Bone marrow (tissue), 2 donors: ENCODE results near the gene TSPEAR.
"Not testable (repeated sequence)": the region's sequence is repeated elsewhere in the genome, so short reads cannot be mapped to it uniquely, and the experiment has no call there.

Experiments used
- DNase-seq, 2 donors: peaks; one replicate each; lab custom pipeline; 2025; lab: John Stamatoyannopoulos, UW

The TSPEAR gene

DNA sequence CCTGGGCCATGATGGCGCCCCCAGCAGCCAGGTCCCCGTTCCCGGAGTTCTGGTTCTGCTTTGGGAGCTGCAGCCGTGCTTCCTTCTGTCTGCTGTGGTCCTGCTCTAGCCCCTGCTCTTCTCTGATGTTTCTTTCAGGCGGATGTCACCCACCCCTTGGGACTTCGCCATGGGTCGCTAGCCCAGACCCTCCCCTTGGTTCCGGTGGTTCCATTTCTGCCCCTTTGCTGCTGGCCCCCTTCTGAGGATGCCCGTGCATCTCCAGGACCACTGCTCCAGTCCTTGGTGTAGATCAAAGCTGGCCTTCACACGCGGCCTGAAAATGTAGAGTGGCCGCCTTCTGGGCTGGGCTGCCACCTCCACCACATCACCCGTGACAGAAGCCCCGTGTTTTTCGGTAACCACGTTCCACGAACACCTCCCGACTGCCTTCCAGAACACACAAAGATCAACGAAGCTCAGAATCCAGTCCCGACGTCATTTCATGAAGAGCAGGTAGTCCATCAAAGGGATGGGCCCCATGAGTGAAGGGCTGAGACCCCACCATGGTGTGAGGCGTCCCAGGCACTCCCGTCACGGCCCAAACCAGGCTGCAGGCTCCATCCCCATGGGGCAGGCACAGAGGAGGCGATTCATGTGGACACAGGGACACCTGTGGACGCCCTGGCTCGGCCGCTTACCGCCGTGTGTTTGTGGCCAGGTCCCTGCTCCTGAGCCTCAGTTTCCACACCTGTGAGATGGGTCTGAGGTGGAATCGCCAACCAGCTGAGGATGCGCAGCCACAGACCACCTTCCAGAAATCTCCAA is 195.8 kb downstream of the TSPEAR start:
- no peak for DNase-seq

DNA sequence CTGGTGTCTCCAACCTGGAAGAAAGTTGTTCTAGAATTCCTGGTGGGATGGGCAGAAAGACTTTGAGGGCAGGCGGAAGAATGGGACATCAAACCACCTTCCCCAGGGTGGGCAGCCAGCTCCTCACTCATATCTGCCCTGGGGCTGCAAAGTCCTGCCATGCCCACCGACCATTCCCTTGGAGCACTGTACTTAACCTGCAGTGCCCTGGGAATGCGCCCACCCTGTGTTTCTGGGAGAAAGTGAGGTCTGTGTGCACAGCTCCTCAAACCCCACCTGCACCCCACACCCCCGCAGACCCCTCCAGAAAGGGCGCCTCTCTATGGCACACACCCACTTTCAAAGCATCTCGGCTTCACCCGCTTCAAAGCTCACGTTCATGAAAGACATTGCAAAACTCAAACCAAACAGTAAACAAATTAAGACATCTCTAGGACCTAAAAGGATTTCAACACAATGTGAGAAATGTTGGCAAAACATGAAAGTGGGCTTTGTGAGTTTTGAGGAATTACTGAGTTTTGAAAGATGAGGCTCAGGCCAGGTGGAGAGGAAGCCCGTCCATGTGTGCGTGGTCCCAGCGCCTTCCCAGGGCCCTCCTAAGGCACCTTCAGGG is 196.5 kb downstream of the TSPEAR start:
- DNase-seq, result no peak

DNA sequence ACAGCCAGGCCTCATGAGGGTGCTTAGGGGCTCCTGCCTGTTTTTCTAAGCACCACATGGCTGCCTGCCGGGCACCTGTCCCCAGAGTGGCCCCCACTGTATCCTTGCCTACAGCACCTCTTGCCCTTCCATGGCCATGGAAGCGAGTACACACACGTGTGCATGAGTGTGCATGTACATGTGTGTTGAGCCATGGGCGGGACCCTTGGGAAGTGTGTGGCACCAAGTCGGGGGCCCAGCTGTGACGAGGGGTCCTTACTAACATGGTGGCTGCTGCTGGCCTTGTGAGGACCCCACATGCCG is 197.2 kb downstream of the TSPEAR start:
- DNase-seq, result no peak

DNA sequence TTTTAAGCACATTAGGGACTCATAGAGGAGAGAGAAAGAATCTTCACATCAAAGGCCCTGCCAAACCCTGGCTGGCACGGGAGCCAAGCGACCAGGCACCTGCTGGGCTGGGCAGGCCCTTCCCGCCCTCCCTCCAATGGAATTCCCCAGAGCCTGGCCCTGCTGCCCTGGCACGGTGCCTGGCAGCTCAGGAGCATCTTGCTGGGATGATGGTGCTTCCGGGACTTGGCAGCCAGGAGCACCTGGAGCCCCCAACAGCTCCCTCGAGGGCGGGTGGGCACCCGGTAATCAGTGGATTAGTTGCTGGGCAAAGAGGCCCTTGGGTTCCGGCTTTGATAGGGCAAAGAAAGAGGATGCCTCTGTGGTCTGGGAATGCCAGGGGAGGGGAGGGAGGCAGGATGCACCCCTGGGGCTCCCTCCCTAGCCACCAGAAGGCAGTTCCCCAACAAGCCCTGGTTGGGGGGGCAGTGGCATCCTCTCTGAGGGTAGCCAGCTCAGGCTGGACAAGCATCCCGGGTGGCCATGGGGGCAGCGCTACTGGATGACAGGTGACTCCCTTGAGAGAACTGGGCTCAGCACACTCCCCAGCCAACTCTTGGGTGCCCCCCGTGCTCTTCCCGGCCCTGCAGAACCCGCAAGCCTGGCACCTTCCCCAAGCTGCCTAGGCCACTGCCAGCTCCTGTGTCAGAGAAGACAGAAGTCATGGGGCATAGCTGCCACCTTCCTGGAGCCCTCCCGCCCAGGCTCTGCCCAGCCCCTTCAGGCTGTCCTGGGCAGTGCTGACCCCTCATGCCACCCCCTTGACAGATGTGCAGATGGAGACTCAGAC is 197.8 kb downstream of the TSPEAR start:
- no peak for DNase-seq

DNA sequence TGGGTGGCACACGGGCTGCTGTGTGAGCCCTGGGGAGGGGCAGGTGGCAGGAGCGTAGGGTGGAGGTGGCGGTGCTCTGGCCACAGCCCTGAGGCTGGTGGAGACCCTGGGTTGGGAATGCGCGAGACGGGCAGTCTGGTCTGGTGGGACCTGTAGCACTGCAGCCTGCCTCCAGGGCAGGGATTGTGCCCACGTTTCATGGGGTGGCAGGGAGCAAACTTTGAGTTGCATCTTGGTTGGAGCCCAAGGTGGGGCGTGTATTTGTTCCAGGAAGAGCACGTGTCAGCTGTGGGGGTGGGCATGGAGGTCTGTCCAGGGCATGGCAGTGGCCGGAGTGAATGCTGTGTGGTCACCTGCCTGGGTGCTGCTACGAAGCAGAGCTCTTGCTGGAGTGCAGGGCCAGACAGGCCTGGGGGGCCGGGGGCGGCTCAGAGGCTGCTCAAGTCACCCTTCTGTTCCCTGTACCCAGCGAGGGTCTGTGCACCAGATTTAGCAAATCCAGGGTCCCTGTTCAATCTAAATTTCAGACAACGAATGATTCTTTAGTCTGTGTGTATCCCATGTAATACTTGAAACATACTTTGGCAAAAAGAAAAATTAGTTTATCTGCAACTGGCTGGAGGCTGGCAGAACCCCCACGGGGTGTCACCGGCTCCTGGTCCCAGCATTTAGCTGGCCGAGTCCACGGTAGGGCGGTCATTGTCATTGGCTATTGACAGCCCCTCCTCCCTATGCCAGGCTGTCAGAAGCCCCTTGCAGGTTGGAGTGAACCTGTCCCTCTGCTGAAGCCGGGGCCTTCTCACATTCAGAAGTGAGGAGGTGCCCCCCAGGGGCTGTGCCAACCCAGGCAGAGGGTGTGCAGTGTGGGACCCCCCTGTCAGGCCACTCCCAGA is 198.6 kb downstream of the TSPEAR start:
- no peak for DNase-seq

DNA sequence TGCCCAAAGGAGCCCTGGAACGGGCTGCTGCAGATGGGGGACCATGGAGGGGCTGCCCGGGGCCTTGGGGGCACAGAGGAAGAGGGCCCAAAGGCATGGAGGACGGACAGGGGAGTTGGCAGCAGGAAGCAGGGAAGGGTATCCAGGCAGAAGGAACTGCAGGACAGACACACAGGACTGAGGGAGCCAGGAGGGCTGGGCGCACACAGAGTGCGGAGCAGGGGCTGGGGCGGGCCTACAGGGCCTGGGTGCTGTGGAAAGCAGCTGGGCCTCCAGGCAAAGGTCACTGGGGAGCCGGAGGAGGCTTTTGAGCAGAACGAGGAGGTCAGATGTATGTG is 199.5 kb downstream of the TSPEAR start:
- DNase-seq, result no peak

DNA sequence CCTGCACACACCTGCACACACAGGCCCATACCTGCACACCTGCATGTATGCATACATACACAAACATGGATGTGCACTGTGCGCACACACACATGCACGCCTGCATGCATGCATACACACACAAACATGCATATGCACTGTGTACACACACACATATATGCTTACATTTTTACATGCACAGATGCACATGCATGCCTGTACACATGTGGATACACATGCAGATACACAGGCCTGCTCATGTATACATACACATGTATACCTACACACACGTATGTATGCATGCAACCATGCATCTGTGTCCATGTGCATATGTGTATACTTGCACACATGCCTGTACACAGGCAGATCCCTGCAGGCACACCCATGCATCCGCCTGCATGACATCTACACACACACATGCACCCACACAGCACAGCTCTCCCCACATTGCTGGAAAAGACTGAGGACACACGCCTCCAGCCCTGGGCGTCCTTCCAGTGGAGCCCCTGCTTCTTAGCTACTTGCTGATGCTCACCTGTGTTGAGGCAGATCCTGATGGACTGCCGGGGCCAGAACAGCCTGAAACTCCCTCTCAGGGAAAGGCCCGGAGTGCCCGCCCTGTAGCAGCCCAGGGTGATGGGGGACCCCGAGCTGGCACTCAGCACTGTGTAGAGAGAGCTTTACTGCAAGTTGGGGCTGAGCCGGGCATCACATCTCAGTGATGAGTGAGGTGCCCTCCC is 200.0 kb downstream of the TSPEAR start:
- DNase-seq, result no peak

DNA sequence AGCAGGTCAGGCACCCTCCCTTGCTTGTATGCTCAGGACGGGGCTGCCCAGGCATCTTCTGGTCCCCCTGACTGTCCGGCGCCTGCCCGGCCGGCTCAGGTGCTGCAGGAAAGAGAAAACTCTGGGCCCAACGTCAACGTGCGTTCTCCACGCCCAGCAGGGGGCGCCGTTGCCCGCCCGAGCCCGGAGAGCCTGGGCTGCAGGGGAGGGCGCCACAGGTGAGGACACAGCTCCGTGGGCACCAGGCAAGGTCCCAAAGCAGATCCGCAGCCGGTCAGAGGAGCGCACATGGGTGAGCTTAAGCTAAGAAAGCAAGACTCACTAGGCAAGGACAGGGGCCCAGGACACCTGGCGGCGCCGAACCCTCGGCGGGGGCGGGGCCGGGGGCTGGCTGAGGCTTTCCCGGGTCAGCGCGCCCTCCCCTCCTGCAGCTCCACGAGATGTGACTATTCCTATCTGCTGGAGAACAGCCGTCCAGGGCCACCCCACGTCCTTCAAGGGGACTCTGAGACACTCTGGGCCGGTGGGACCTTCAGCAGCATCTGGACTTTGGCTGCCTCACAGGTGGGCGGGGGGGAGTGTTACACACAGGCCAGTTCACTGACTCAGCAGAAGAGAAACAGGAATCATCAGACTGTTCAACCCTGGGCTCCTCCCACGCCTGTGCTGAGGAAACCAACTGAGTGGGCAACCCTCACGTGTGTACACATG is 200.7 kb downstream of the TSPEAR start:
- peak; percentile 6 to 54 for DNase-seq

DNA sequence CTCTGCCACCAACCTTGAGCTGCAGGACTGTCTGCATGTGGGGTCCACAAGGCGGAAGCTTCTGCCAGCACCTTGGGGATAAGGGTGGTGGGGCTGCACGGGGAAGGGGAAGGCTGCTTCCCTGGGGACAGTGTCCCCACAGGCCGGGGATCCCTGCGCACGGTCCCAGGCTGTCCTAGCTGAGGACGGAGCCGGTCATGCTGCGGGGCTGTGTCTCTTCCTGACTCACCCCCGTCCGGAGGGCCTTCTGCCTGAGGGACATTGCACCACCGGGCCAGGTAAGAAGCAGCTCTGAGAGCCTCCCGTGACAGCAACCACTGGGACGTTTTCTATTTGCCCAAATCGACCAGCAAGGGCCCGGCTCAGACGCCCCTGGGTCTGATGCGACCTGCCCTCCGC is 201.3 kb downstream of the TSPEAR start:
- DNase-seq, result no peak

DNA sequence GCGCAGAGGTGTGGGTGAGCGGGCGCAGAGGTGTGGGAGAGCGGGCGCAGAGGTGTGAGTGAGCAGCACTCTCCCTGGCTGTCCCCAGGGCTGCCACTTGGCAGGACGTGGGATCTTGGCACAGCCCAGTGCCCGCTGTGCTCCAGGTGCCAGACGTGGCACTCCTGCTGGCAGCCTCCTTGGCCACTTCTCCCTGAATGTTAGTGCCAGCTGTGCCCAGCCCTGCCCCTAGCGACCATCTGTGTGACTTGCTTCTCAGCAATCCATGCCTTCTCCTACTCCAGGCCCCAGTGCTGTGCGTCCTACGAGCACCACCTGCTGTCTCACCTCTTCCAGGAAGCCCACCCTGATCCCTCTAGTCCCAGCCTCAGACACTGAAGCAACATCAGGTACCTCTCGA is 201.8 kb downstream of the TSPEAR start:
- DNase-seq, result peak in 1 of 2 donors; percentile 36

DNA sequence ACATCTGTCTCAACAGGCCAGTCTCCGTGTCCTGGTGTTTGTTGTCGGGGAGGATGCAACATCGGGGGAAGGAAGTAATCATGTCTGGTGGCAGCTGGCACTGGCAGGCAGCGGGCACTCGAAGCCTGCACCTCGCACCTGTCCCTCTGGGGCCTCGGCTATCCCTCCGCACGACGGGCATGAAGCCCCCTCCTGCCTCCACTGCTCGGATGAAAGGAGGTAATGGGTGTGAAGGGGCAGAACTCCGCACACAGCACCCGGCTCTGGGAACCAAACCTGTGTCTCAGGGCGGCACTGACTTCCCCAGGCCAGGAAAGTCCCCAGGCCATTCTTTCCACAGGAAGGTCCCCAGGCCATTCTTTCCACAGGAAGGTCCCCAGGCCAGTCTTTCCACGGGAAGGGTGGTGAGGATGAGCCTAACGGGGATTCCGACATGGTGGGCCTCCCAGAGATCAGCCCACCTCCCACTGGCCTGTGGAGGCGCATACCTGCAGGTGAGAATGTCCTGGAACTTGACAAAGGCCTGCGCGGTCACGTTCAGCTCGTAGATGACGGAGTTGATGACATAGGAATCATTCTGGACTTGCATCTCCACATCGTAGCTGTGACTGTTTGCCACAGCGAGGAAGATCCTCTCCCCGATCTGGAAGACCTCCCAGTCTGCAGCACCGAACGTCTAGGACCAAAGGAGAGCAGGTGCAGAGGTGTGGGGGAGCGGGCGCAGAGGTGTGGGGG is 202.5 kb downstream of the TSPEAR start:
- DNase-seq, result no peak

DNA sequence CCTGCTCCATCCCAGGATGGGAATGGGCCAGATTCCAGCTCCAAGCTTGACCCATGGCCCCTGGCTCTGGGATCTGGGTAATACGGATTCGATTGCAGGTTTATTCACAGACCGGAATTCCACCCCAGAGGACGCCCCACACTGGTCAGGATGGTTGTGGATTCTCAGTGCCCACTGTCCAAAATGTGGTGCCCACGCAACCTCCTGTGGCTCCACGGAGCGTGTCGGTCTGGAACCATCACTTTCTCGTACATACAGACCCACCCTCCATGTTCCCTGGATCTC is 203.0 kb downstream of the TSPEAR start:
- DNase-seq, result no peak

DNA sequence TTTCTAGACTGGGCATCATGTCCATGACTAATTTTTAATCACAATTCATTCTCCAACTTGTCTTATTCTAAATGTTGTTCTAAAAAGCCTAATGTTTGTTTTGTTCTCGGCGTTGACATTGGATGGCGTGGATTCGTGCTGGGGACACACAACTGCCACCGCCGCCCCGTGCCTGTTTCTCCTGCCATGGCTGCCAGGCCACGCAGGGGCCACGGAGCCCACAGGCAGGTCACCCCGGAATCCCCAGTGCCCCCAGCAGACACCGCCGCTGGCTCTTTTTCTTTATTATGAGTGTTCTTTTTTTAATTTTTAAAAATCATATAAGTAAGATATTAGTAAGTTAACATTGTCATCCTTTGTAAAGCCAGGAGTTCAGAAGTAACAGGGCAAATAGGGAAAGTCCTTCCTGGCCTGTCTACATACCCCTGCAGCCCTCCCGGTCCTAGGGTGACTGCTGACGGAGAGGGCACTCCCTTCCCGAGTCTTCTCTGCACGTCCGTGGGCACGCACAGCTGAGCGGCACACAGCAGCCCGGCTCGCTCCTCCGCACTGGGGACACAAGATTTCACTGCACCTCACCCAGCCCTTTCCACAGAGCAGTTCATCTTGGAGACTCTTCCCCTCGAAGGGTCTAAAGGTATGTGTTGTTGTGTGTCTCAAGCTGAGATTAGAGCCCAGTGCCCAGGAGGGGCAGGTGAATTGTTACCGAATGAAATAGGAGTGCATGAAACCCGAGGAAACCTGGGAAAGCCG is 203.5 kb downstream of the TSPEAR start:
- DNase-seq, result no peak

DNA sequence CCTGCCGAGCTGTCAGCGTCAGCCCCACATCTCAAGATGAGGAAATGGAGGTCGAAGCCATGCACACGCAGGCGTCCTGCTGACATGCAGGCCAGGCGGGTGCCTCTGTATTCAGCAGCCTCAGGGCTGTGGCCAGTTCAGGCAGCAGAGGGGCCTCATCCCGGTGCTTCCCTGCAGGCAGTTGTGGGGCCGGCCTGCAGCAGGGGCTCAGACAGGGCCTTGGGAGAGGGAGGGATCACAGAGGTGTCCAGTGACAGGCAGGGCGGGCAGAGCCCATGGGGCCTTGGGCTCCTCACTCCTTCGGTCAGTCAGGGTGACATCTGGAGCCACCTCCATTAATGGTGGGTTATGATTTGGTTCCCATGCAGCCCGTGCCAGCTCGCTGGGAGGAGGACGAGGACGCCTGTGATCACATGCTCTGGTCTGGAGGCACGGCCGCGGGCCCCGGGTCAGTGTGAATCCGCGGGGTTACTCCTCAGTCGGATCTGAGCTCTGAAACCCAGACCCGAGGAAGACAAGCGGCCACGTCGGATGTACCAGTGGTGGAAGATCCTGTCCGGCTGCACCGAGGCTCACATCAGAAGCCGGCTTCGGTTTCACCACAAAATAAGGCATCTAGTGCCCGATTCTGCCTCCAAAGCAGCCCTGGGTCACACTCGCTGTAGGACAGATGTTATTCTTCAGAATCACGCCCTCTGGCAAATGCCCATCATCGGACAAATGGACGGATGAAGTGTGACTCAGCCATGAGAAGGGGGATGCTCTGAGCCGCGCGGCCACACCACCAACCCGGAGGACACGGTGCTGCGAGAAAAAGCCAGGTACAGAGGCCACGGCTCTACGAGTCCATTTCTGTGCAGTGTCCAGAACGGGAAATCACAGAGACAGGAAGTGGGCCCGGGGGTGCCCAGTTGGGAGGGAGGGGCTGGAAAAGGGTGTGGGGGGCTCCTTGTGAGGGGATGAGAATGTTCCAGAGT is 204.8 kb downstream of the TSPEAR start:
- DNase-seq, result no peak

DNA sequence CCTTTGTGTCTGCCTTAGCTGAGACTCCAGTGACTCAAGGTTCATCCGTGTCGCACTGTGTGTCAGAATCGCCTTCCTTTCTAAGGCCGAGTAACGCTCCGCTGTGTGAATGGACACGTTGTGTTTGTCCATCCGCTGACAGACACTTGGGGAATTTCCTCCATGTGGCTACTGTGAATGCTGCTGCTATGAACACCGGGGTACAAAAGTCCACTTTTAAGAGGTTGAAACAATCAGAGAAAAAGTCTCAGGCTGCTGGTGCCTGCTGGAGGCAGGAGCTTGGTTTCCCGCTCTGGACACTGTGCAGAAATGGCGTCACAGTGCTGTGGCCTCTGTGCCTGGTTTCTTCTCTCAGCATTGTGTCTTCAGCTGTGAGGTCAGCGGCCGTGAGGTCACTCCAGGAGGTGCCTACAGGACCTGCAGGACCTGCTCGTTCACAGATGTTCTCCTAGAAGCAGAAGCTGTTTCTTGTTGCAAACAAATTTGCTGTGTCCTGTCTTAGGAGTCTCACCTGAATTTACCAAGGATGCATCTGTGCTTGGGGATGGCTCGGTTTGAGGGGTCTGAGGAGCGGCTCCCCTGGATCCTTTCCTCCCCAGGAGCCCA is 205.6 kb downstream of the TSPEAR start:
- DNase-seq, result no peak

DNA sequence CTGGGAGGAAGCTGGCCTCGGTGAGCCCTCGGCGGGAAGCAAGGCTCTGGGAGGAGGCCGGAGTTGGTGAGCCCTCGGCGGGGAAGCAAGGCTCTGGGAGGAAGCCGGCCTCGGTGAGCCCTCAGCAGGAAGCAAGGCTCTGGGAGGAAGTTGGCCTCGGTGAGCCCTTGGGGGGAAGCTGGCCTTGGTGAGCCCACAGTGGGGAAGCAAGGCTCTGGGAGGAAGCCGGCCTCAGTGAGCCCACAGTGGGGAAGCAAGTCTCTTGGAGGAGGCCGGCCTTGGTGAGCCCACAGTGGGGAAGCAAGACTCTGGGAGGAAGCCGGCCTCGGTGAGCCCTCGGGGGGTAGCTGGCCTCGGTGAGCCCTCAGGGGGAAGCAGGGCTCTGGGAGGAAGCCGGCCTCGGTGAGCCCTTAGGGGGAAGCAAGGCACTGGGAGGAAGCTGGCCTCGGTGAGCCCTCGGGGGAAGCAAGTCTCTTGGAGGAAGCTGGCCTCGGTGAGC is 207.4 kb downstream of the TSPEAR start:
- DNase-seq, result no peak

DNA sequence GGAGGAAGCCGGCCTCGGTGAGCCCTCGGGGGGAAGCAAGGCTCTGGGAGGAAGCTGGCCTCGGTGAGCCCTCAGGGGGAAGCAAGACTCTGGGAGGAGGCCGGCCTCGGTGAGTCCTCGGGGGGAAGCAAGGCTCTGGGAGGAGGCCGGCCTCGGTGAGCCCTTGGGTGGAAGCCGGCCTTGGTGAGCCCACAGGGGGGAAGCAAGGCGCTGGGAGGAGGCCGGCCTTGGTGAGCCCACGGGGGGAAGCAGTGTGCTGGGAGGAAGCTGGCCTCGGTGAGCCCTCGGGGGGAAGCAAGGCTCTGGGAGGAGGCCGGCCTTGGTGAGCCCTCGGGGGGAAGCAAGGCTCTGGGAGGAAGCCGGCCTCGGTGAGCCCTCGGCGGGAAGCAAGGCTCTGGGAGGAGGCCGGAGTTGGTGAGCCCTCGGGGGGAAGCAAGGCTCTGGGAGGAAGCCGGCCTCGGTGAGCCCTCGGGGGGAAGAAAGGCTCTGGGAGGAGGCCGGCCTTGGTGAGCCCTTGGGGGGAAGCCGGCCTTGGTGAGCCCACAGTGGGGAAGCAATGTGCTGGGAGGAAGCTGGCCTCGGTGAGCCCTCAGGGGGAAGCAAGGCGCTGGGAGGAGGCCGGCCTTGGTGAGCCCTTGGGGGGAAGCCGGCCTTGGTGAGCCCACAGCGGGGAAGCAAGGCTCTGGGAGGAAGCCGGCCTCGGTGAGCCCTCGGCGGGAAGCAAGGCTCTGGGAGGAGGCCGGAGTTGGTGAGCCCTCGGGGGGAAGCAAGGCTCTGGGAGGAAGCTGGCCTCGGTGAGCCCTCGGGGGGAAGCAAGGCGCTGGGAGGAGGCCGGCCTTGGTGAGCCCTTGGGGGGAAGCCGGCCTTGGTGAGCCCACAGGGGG is 208.1 kb downstream of the TSPEAR start:
- not testable (repeated sequence) for DNase-seq
